GM23338 (cell line): Measurements from ENCODE around the gene CELF2.

Experiments used
- CREB1 ChIP-seq: fragments of 250-450 bp; sonication (Bioruptor Pico); IDR thresholded peaks from 2 replicates; pipeline ENCODE4 v1.5.0; 2020; ENCODE audit warnings: low read depth, mild to moderate bottlenecking, moderate library complexity
- EZH2 ChIP-seq: fragments of 200-600 bp; sonication (generic); IDR thresholded peaks from one replicate; pipeline ENCODE4 v1.8.0; 2017; ENCODE audit warnings: antibody characterized with exemption, mild to moderate bottlenecking, low read depth; ENCODE audit not compliant: unreplicated experiment
- EZH2phosphoT487 ChIP-seq: fragments of 200-600 bp; sonication (generic); IDR thresholded peaks from one replicate; pipeline ENCODE4 v1.8.1; 2018; ENCODE audit warnings: antibody characterized with exemption; ENCODE audit not compliant: unreplicated experiment
- JUNB ChIP-seq: IDR thresholded peaks from one replicate; pipeline ENCODE4 v1.6.1; 2016; ENCODE audit warnings: antibody characterized with exemption; ENCODE audit not compliant: unreplicated experiment
- NANOG ChIP-seq: IDR thresholded peaks from 2 replicates; pipeline ENCODE4 v1.6.1; 2016; ENCODE audit warnings: antibody characterized with exemption, borderline replicate concordance
- POLR2AphosphoS5 ChIP-seq: IDR thresholded peaks from 2 replicates; pipeline ENCODE4 v1.6.1; 2016; ENCODE audit warnings: antibody characterized with exemption, low read depth
- STAT1 ChIP-seq: IDR thresholded peaks from one replicate; pipeline ENCODE4 v1.6.1; 2016; ENCODE audit warnings: antibody characterized with exemption; ENCODE audit not compliant: unreplicated experiment
- ZNF114 ChIP-seq: fragments of 250-450 bp; sonication (Bioruptor Pico); IDR thresholded peaks from 2 replicates; pipeline ENCODE4 v1.5.0; 2020; ENCODE audit warnings: mild to moderate bottlenecking, moderate library complexity
- ZNF331 ChIP-seq: fragments of 250-450 bp; sonication (Bioruptor Pico); IDR thresholded peaks from 2 replicates; pipeline ENCODE4 v1.5.0; 2020; ENCODE audit warnings: low read depth, mild to moderate bottlenecking, moderate library complexity
- TF ChIP-seq, protein P1 (sequence below), 2 experiments: fragments of 200-600 bp in 1 of 2; sonication (generic) in 1 of 2; conservative IDR thresholded peaks; 2 replicates each; pipeline versions ENCODE4 v1.5.1 to v1.6.1; 2016 to 2017; ENCODE audit warnings: antibody characterized with exemption in 2 of 2, low read depth in 2 of 2, mild to moderate bottlenecking in 2 of 2, moderate library complexity in 1 of 2
- TF ChIP-seq, protein P2 (sequence below): IDR thresholded peaks from one replicate; pipeline ENCODE4 v1.6.1; 2018; ENCODE audit warnings: antibody characterized with exemption; ENCODE audit not compliant: unreplicated experiment
- TF ChIP-seq, protein P3 (sequence below): fragments of 250-450 bp; sonication (Bioruptor Pico); IDR thresholded peaks from 2 replicates; pipeline ENCODE4 v1.5.0; 2020; ENCODE audit warnings: mild to moderate bottlenecking, moderate library complexity

DNA sequence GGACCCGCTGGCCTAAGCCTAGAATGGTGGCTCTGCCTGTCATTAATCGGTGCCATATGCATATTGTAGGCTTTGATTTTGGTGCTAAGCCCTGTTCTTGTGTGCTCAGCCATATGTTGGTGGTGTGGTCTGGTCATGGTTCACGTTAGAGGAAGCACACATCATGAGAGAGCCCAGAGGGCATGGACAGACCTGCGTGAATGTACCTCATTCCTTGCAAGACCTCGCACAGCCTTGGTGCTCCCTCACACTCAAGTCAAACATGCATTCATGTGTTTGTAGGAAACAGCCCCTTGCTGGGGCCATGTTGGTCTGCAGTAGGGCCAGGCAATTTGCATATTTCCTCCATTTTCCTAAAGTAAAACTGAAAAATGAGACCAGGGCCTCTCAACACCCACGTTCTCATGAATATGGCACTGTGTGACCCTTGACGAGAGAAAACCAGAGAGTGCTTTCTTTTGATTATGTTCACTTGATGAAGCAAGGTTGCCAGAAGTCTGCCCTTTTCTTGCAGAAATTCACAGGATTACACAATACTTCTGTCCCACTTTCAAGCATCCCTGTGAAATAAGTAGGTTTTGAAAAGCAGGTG is 268.7 kb downstream of the CELF2 start:
- TF ChIP-seq, protein P1, sequence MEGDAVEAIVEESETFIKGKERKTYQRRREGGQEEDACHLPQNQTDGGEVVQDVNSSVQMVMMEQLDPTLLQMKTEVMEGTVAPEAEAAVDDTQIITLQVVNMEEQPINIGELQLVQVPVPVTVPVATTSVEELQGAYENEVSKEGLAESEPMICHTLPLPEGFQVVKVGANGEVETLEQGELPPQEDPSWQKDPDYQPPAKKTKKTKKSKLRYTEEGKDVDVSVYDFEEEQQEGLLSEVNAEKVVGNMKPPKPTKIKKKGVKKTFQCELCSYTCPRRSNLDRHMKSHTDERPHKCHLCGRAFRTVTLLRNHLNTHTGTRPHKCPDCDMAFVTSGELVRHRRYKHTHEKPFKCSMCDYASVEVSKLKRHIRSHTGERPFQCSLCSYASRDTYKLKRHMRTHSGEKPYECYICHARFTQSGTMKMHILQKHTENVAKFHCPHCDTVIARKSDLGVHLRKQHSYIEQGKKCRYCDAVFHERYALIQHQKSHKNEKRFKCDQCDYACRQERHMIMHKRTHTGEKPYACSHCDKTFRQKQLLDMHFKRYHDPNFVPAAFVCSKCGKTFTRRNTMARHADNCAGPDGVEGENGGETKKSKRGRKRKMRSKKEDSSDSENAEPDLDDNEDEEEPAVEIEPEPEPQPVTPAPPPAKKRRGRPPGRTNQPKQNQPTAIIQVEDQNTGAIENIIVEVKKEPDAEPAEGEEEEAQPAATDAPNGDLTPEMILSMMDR (conservative IDR thresholded peaks at IDR 0.05; ENCODE audit: low read depth in 2 of 2), result no peak
- TF ChIP-seq JUNB (no peak), ZNF331 (no peak), EZH2phosphoT487 (no peak), POLR2AphosphoS5 (no peak), EZH2 (no peak), NANOG (no peak), CREB1 (CRISPR knock-in tag) (no peak), STAT1 (no peak), ZNF114 (CRISPR knock-in tag) (no peak)
- TF ChIP-seq, protein P2, sequence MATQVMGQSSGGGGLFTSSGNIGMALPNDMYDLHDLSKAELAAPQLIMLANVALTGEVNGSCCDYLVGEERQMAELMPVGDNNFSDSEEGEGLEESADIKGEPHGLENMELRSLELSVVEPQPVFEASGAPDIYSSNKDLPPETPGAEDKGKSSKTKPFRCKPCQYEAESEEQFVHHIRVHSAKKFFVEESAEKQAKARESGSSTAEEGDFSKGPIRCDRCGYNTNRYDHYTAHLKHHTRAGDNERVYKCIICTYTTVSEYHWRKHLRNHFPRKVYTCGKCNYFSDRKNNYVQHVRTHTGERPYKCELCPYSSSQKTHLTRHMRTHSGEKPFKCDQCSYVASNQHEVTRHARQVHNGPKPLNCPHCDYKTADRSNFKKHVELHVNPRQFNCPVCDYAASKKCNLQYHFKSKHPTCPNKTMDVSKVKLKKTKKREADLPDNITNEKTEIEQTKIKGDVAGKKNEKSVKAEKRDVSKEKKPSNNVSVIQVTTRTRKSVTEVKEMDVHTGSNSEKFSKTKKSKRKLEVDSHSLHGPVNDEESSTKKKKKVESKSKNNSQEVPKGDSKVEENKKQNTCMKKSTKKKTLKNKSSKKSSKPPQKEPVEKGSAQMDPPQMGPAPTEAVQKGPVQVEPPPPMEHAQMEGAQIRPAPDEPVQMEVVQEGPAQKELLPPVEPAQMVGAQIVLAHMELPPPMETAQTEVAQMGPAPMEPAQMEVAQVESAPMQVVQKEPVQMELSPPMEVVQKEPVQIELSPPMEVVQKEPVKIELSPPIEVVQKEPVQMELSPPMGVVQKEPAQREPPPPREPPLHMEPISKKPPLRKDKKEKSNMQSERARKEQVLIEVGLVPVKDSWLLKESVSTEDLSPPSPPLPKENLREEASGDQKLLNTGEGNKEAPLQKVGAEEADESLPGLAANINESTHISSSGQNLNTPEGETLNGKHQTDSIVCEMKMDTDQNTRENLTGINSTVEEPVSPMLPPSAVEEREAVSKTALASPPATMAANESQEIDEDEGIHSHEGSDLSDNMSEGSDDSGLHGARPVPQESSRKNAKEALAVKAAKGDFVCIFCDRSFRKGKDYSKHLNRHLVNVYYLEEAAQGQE, result no peak
- TF ChIP-seq, protein P3, sequence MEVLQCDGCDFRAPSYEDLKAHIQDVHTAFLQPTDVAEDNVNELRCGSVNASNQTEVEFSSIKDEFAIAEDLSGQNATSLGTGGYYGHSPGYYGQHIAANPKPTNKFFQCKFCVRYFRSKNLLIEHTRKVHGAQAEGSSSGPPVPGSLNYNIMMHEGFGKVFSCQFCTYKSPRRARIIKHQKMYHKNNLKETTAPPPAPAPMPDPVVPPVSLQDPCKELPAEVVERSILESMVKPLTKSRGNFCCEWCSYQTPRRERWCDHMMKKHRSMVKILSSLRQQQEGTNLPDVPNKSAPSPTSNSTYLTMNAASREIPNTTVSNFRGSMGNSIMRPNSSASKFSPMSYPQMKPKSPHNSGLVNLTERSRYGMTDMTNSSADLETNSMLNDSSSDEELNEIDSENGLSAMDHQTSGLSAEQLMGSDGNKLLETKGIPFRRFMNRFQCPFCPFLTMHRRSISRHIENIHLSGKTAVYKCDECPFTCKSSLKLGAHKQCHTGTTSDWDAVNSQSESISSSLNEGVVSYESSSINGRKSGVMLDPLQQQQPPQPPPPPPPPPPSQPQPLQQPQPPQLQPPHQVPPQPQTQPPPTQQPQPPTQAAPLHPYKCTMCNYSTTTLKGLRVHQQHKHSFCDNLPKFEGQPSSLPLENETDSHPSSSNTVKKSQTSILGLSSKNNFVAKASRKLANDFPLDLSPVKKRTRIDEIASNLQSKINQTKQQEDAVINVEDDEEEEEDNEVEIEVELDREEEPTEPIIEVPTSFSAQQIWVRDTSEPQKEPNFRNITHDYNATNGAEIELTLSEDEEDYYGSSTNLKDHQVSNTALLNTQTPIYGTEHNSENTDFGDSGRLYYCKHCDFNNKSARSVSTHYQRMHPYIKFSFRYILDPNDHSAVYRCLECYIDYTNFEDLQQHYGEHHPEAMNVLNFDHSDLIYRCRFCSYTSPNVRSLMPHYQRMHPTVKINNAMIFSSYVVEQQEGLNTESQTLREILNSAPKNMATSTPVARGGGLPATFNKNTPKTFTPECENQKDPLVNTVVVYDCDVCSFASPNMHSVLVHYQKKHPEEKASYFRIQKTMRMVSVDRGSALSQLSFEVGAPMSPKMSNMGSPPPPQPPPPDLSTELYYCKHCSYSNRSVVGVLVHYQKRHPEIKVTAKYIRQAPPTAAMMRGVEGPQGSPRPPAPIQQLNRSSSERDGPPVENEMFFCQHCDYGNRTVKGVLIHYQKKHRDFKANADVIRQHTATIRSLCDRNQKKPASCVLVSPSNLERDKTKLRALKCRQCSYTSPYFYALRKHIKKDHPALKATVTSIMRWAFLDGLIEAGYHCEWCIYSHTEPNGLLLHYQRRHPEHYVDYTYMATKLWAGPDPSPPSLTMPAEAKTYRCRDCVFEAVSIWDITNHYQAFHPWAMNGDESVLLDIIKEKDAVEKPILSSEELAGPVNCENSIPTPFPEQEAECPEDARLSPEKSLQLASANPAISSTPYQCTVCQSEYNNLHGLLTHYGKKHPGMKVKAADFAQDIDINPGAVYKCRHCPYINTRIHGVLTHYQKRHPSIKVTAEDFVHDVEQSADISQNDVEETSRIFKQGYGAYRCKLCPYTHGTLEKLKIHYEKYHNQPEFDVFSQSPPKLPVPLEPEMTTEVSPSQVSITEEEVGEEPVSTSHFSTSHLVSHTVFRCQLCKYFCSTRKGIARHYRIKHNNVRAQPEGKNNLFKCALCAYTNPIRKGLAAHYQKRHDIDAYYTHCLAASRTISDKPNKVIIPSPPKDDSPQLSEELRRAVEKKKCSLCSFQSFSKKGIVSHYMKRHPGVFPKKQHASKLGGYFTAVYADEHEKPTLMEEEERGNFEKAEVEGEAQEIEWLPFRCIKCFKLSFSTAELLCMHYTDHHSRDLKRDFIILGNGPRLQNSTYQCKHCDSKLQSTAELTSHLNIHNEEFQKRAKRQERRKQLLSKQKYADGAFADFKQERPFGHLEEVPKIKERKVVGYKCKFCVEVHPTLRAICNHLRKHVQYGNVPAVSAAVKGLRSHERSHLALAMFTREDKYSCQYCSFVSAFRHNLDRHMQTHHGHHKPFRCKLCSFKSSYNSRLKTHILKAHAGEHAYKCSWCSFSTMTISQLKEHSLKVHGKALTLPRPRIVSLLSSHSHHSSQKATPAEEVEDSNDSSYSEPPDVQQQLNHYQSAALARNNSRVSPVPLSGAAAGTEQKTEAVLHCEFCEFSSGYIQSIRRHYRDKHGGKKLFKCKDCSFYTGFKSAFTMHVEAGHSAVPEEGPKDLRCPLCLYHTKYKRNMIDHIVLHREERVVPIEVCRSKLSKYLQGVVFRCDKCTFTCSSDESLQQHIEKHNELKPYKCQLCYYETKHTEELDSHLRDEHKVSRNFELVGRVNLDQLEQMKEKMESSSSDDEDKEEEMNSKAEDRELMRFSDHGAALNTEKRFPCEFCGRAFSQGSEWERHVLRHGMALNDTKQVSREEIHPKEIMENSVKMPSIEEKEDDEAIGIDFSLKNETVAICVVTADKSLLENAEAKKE (CRISPR knock-in tag), result no peak
